H9 (cell line): ENCODE data around the gene ARHGAP1. TPM values are rescaled to one million over a fixed set of nuclear protein-coding genes. Genes with fewer than 3 reads are reported as not detected.

Source experiments
- DNase-seq: peaks from one replicate; pipeline ENCODE4 v3.0.0-alpha.2; 2017
- H2AFZ ChIP-seq: one replicate; pipeline ENCODE4 v1.6.1; 2013; ENCODE audit warnings: mild to moderate bottlenecking, low read length, control low read depth, moderate library complexity
- H2AK5ac ChIP-seq: 2 replicates; pipeline ENCODE4 v1.6.1; 2013; ENCODE audit warnings: low read length, control low read depth, mixed read lengths; ENCODE audit not compliant: insufficient read length
- H2BK120ac ChIP-seq: one replicate; pipeline ENCODE4 v1.6.1; 2013; ENCODE audit warnings: low read depth, mild to moderate bottlenecking, low read length, control low read depth, inconsistent platforms; ENCODE audit not compliant: poor library complexity, severe bottlenecking
- H2BK12ac ChIP-seq: 2 replicates; pipeline ENCODE4 v1.6.1; 2013; ENCODE audit warnings: low read length, control low read depth, mixed read lengths, low read depth; ENCODE audit not compliant: insufficient read length
- H2BK15ac ChIP-seq: 2 replicates; pipeline ENCODE4 v1.6.1; 2013; ENCODE audit warnings: low read depth, low read length, control low read depth
- H2BK20ac ChIP-seq: one replicate; pipeline ENCODE4 v1.6.1; 2013; ENCODE audit warnings: low read depth, mild to moderate bottlenecking, low read length, control low read depth, inconsistent platforms; ENCODE audit not compliant: poor library complexity, severe bottlenecking
- H2BK5ac ChIP-seq: 2 replicates; pipeline ENCODE4 v1.6.1; 2013; ENCODE audit warnings: low read length, control low read depth, mixed read lengths; ENCODE audit not compliant: insufficient read length
- H3K14ac ChIP-seq: 2 replicates; pipeline ENCODE4 v1.6.1; 2013; ENCODE audit warnings: low read length, control low read depth; ENCODE audit not compliant: insufficient read depth
- H3K18ac ChIP-seq: 2 replicates; pipeline ENCODE4 v1.6.1; 2013; ENCODE audit warnings: low read depth, mild to moderate bottlenecking, mixed read lengths, low read length, control low read depth; ENCODE audit not compliant: insufficient read length
- H3K23ac ChIP-seq: 2 replicates; pipeline ENCODE4 v1.6.1; 2013; ENCODE audit warnings: low read length, control low read depth, mixed read lengths, low read depth; ENCODE audit not compliant: insufficient read length
- H3K23me2 ChIP-seq: 2 replicates; pipeline ENCODE4 v1.6.1; 2013; ENCODE audit warnings: low read depth, mild to moderate bottlenecking, mixed read lengths, low read length, control low read depth; ENCODE audit not compliant: insufficient read length, poor library complexity, severe bottlenecking
- H3K27ac ChIP-seq: 2 replicates; pipeline ENCODE4 v1.5.1; 2013; ENCODE audit warnings: low read length, control low read depth, mixed read lengths, low read depth; ENCODE audit not compliant: insufficient read length
- H3K27me3 ChIP-seq: 2 replicates; pipeline ENCODE4 v1.6.1; 2013; ENCODE audit warnings: low read length, control low read depth, inconsistent platforms; ENCODE audit not compliant: insufficient read depth
- H3K4ac ChIP-seq: 2 replicates; pipeline ENCODE4 v1.6.1; 2013; ENCODE audit warnings: low read depth, mild to moderate bottlenecking, control low read depth, inconsistent platforms, low read length, moderate library complexity
- H3K4me1 ChIP-seq: 2 replicates; pipeline ENCODE4 v1.6.1; 2013; ENCODE audit warnings: low read length, control low read depth, inconsistent platforms; ENCODE audit not compliant: insufficient read depth
- H3K4me2 ChIP-seq: 2 replicates; pipeline ENCODE4 v1.6.1; 2013; ENCODE audit warnings: low read length, control low read depth, mixed read lengths; ENCODE audit not compliant: insufficient read length, insufficient read depth
- H3K56ac ChIP-seq: 2 replicates; pipeline ENCODE4 v1.6.1; 2013; ENCODE audit warnings: low read depth, mild to moderate bottlenecking, mixed read lengths, low read length, control low read depth; ENCODE audit not compliant: insufficient read length
- H3K79me1 ChIP-seq: 2 replicates; pipeline ENCODE4 v1.6.1; 2013; ENCODE audit warnings: low read depth, mild to moderate bottlenecking, moderate library complexity, low read length, control low read depth, inconsistent platforms; ENCODE audit not compliant: insufficient read depth, poor library complexity, severe bottlenecking
- H3K79me2 ChIP-seq: 2 replicates; pipeline ENCODE4 v1.6.1; 2013; ENCODE audit warnings: low read length, control low read depth, inconsistent platforms; ENCODE audit not compliant: insufficient read depth
- H3K9ac ChIP-seq: 2 replicates; pipeline ENCODE4 v1.6.1; 2013; ENCODE audit warnings: low read length, control low read depth, mixed read lengths; ENCODE audit not compliant: insufficient read length; ENCODE audit errors: extremely low read depth
- H3K9me3 ChIP-seq: one replicate; pipeline ENCODE4 v1.6.1; 2013; ENCODE audit warnings: low read depth, low read length, inconsistent platforms; ENCODE audit not compliant: control insufficient read depth
- H3T11ph ChIP-seq: one replicate; pipeline ENCODE4 v1.6.1; 2013; ENCODE audit warnings: mild to moderate bottlenecking, low read length, control low read depth, inconsistent platforms
- H4K20me1 ChIP-seq: one replicate; pipeline ENCODE4 v1.6.1; 2013; ENCODE audit not compliant: control insufficient read depth, insufficient read length, insufficient read depth
- H4K5ac ChIP-seq: 2 replicates; pipeline ENCODE4 v1.6.1; 2013; ENCODE audit warnings: low read depth, mild to moderate bottlenecking, mixed read lengths, low read length, control low read depth; ENCODE audit not compliant: insufficient read length
- H4K8ac ChIP-seq: replicated peaks from 2 replicates; pipeline ENCODE4 v1.6.1; 2013; ENCODE audit warnings: low read length, control low read depth, mixed read lengths, low read depth; ENCODE audit not compliant: insufficient read length
- H4K91ac ChIP-seq: 2 replicates; pipeline ENCODE4 v1.6.1; 2013; ENCODE audit warnings: low read depth, mild to moderate bottlenecking, moderate library complexity, mixed read lengths, low read length, control low read depth; ENCODE audit not compliant: insufficient read length
- H3K27ac Mint-ChIP-seq, 3 experiments: 2 replicates in 2 of 3; 3 replicates in 1 of 3; pipeline ENCODE4 v1.8.0; 2020 to 2021; ENCODE audit warnings: mixed read lengths in 3 of 3, mild to moderate bottlenecking in 1 of 3, moderate library complexity in 1 of 3
- H3K27me3 Mint-ChIP-seq: 2 replicates; pipeline ENCODE4 v1.8.0; 2021; ENCODE audit warnings: low read depth, mild to moderate bottlenecking, moderate library complexity, mixed read lengths
- H3K36me3 Mint-ChIP-seq, 3 experiments: 2 replicates in 2 of 3; 3 replicates in 1 of 3; pipeline ENCODE4 v1.8.0; 2020 to 2021; ENCODE audit warnings: low read depth in 3 of 3, mixed read lengths in 3 of 3; ENCODE audit not compliant: insufficient read depth in 1 of 3
- H3K4me1 Mint-ChIP-seq, 2 experiments: 2 replicates each; pipeline ENCODE4 v1.8.0; 2020; ENCODE audit warnings: mixed read lengths in 2 of 2
- H3K4me3 Mint-ChIP-seq, 2 experiments: 2 replicates in 1 of 2; 3 replicates in 1 of 2; pipeline ENCODE4 v1.8.0; 2020 to 2021; ENCODE audit warnings: mild to moderate bottlenecking in 2 of 2, mixed read lengths in 2 of 2, moderate library complexity in 1 of 2
- H3K9me3 Mint-ChIP-seq, 2 experiments: 2 replicates in 1 of 2; 3 replicates in 1 of 2; pipeline ENCODE4 v1.8.0; 2020; ENCODE audit warnings: mild to moderate bottlenecking in 2 of 2, mixed read lengths in 2 of 2, moderate library complexity in 1 of 2
- CTCF ChIP-seq: fragments of 200-600 bp; sonication (generic); conservative IDR thresholded peaks from 3 replicates; pipeline ENCODE4 v1.8.0; 2021; ENCODE audit warnings: antibody characterized with exemption, mild to moderate bottlenecking
- WGBS: extraction: QIAGEN DNeasy Blood & Tissue Kit; methylation state at CpG from one replicate; pipeline ENCODE4 v1.1.7; 2013; ENCODE audit warnings: missing lambda C conversion rate, low lambda C conversion rate, mixed read lengths; ENCODE audit not compliant: insufficient read length; ENCODE audit errors: extremely low coverage; 5-methylcytosine and 5-hydroxymethylcytosine counted together
- total RNA-seq: library from RNA; stranded (reverse); gene quantifications from 2 replicates; pipeline ENCODE4 v1.2.1, GENCODE V29; 2021

The ARHGAP1 gene
- total RNA-seq, 1 experiment from 2014 or later = 45.3 TPM

GRCh38 chr11:46631676-46632075 is 68.7 kb downstream of the ARHGAP1 start:
- Histone ChIP-seq H3K9ac (no peak overlapping the region), H2AFZ (no peak overlapping the region), H4K20me1 (no peaks in the 10 kb centered on the region), H3K56ac (no peak overlapping the region), H2BK20ac (no peak overlapping the region), H3K18ac (no peak overlapping the region), H3K79me2 (no peaks in the 10 kb centered on the region), H3K4me1 (no peaks in the 10 kb centered on the region), H3K4me2 (no peak overlapping the region), H3K79me1 (no peaks in the 10 kb centered on the region), H2BK5ac (no peak overlapping the region), H3K27ac (no peak overlapping the region), H2BK120ac (no peak overlapping the region), H3K14ac (no peak overlapping the region), H2AK5ac (no peak overlapping the region), H3K9me3 (no peaks in the 10 kb centered on the region), H3K23ac (no peak overlapping the region), H4K8ac (no peak overlapping the region), H3K23me2 (no peaks in the 10 kb centered on the region), H2BK12ac (no peak overlapping the region), H4K5ac (no peak overlapping the region), H3K27me3 (no peaks in the 10 kb centered on the region), H4K91ac (no peak overlapping the region), H3K4ac (no peak overlapping the region), H2BK15ac (no peak overlapping the region), H3T11ph (no peak overlapping the region)
- Mint-ChIP-seq H3K9me3 (no peaks in the 10 kb centered on the region), H3K27ac (no peak overlapping the region), H3K4me3 (no peak overlapping the region), H3K36me3 (peaks cover 2 to 25% (median 18%) of the 10 kb centered on the region in 3 experiments; a peak in 5 of 7 replicates), H3K27me3 (no peaks in the 10 kb centered on the region), H3K4me1 (no peaks in the 10 kb centered on the region)
- no CpG with 5 or more reads among the region's 2 CpGs for WGBS
- DNase-seq = no peak
- TF ChIP-seq CTCF = no peak
